HFFc6 (cell line): ENCODE data around the gene PPFIA3. TPM values are rescaled to one million over a fixed set of nuclear protein-coding genes. Genes with fewer than 3 reads are reported as not detected.

Experiments
- DNase-seq: peaks from one replicate; pipeline ENCODE4 v3.0.0-alpha.2; 2018
- H3K27ac Mint-ChIP-seq: 2 replicates; pipeline ENCODE4 v1.8.0; 2020; ENCODE audit warnings: mild to moderate bottlenecking, mixed read lengths
- H3K27me3 Mint-ChIP-seq: 2 replicates; pipeline ENCODE4 v1.8.0; 2021; ENCODE audit warnings: mild to moderate bottlenecking, moderate library complexity, mixed read lengths; ENCODE audit not compliant: insufficient read depth
- H3K36me3 Mint-ChIP-seq: 2 replicates; pipeline ENCODE4 v1.8.0; 2021; ENCODE audit warnings: low read depth, mixed read lengths
- H3K4me1 Mint-ChIP-seq: 2 replicates; pipeline ENCODE4 v1.8.0; 2020; ENCODE audit warnings: low read depth, mixed read lengths
- H3K4me3 Mint-ChIP-seq: 2 replicates; pipeline ENCODE4 v1.8.0; 2020; ENCODE audit warnings: mild to moderate bottlenecking, moderate library complexity, mixed read lengths
- H3K9me3 Mint-ChIP-seq: 2 replicates; pipeline ENCODE4 v1.8.0; 2020; ENCODE audit warnings: mild to moderate bottlenecking, mixed read lengths
- total RNA-seq, 6 experiments: library from RNA; stranded (reverse); fragmentation: NEBNext Ultra II Directional; extraction: Animal tissue kit (Norgen Biotek cat#: 25700); gene quantifications; 2 replicates in 1 of 6; 3 replicates in 5 of 6; pipeline ENCODE4 v1.2.3, GENCODE V29; 2021
- TF ChIP-seq, protein P1 (sequence below): fragments of 200-600 bp; sonication (generic); IDR thresholded peaks from 2 replicates; pipeline ENCODE4 v1.5.0; 2021; ENCODE audit warnings: antibody characterized with exemption, mild to moderate bottlenecking

PPFIA3 gene
- total RNA-seq, 6 experiments from 2014 or later, result 1.9 to 2.4 (median 2.3) TPM

DNA sequence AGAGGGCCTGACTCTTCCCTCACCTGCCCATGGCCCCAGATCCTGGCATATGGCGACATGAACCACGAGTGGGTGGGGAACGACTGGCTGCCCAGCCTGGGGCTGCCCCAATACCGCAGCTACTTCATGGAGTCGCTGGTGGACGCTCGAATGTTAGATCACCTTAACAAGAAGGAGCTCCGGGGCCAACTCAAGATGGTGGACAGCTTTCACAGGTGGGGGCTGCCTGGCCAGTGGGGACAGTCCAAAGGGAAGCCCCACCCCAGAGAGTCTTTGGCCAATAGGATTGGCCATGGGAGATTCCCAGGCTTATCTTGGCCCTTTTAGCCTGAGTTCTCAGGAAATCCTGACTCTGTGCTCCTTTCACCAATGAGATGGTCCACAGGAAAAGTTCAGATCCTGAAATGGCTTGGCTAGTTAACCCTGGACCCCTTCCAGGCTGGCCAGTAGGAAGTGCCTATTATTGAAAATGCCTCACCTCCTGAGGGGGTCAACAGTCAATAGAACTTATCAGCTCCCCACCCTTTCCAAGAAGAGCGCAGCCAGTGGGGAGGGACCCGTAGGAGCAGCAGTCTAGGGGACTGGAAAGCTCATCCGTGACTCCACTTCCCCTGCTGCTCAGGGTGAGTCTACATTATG is 28.8 kb downstream of the PPFIA3 start:
- H3K4me1 Mint-ChIP-seq, result peaks cover 28% of the 10 kb centered on the region
- DNase-seq, result no peak
- H3K27ac Mint-ChIP-seq, result no peak overlapping the region
- H3K27me3 Mint-ChIP-seq, result peaks cover 4% of the 10 kb centered on the region
- H3K36me3 Mint-ChIP-seq, result no peaks in the 10 kb centered on the region
- H3K9me3 Mint-ChIP-seq, result no peaks in the 10 kb centered on the region; the same call in 1 of the 2 replicates
- peak overlapping the region; percentile 30; the same call in 1 of the 2 replicates for H3K4me3 Mint-ChIP-seq
- TF ChIP-seq, protein P1, sequence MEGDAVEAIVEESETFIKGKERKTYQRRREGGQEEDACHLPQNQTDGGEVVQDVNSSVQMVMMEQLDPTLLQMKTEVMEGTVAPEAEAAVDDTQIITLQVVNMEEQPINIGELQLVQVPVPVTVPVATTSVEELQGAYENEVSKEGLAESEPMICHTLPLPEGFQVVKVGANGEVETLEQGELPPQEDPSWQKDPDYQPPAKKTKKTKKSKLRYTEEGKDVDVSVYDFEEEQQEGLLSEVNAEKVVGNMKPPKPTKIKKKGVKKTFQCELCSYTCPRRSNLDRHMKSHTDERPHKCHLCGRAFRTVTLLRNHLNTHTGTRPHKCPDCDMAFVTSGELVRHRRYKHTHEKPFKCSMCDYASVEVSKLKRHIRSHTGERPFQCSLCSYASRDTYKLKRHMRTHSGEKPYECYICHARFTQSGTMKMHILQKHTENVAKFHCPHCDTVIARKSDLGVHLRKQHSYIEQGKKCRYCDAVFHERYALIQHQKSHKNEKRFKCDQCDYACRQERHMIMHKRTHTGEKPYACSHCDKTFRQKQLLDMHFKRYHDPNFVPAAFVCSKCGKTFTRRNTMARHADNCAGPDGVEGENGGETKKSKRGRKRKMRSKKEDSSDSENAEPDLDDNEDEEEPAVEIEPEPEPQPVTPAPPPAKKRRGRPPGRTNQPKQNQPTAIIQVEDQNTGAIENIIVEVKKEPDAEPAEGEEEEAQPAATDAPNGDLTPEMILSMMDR, result no peak

GRCh38 chr19:49148784-49149651 is 29.7 kb downstream of the PPFIA3 start:
- Mint-ChIP-seq H3K27ac (0 out of 2 replicates have a peak overlapping the region, but pooled peaks have one; percentile 31), H3K9me3 (no peaks in the 10 kb centered on the region; the same call in 1 of the 2 replicates), H3K4me1 (peaks cover 26% of the 10 kb centered on the region), H3K27me3 (peaks cover 10% of the 10 kb centered on the region), H3K4me3 (peak overlapping the region; percentile 93), H3K36me3 (peaks cover 2% of the 10 kb centered on the region; the same call in 1 of the 2 replicates)
- TF ChIP-seq, protein P1, result no peak
- DNase-seq, result peak; percentile 89

DNA sequence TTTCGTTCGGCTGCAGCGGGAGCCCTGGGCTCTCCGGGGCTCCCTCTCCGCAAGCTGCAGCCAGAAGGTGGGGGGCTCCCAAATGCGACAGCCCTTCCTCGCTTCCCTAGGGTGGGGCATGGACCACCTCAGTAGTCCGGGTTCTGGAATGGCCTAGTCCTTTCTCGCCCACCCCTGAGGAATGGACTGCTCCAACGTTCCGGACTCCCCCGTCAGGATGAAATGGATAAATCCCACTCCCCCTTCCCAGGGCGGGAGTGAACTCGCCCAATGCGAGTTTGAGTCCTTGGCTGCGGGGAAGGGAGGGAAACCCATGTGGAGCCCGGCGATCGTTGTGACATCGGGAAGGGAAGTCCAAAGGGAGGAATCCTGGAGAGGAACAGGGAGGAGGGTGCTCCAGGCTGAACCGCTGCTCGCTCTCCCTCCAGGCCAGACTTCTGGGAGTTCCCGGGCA is 30.3 kb downstream of the PPFIA3 start:
- peak overlapping the region; percentile 76 for H3K27ac Mint-ChIP-seq
- peak; percentile 66 for DNase-seq
- TF ChIP-seq, protein P1, result 0 out of 2 replicates have a peak, but pooled peaks have one; percentile 14
- H3K27me3 Mint-ChIP-seq, result peaks cover 10% of the 10 kb centered on the region
- H3K9me3 Mint-ChIP-seq, result no peaks in the 10 kb centered on the region; the same call in 1 of the 2 replicates
- peaks cover 26% of the 10 kb centered on the region for H3K4me1 Mint-ChIP-seq
- H3K36me3 Mint-ChIP-seq, result peaks cover 8% of the 10 kb centered on the region
- H3K4me3 Mint-ChIP-seq, result peak overlapping the region; percentile 93

GRCh38 chr19:49150106-49150943 is 31.0 kb downstream of the PPFIA3 start:
- Mint-ChIP-seq H3K4me1 (peaks cover 24% of the 10 kb centered on the region), H3K27me3 (peaks cover 10% of the 10 kb centered on the region), H3K4me3 (peak overlapping the region; percentile 93)

More at GRCh38 chr19:49150106-49150943, 31.0 kb downstream of the PPFIA3 start:
- DNase-seq, result peak; percentile 68
- TF ChIP-seq, protein P1, result no peak
- Mint-ChIP-seq H3K36me3 (peaks cover 11% of the 10 kb centered on the region), H3K9me3 (no peaks in the 10 kb centered on the region; the same call in 1 of the 2 replicates), H3K27ac (peak overlapping the region; percentile 76)
